NCI-H524 (cell line): ENCODE results near the gene KLF13.
A peak's percentile ranks its signal among the peaks of the same experiment; 100 is the strongest.

Source experiments
- DNase-seq, 2 experiments: peaks; one replicate each; lab custom pipeline; 2025; lab: John Stamatoyannopoulos, UW

Gene KLF13

GRCh38 chr15:31381801-31382712 lies 55.4 kb downstream of the KLF13 start:
- no peak for DNase-seq

GRCh38 chr15:31382713-31383045 lies 56.0 kb downstream of the KLF13 start:
- DNase-seq: no peak

- DNase-seq: no peak
These were observed 56.5 kb downstream of the KLF13 start for GRCh38 chr15:31383139-31383538.

GRCh38 chr15:31384568-31384967 lies 57.9 kb downstream of the KLF13 start:
- DNase-seq: no peak

GRCh38 chr15:31385736-31386135 lies 59.1 kb downstream of the KLF13 start:
- no peak for DNase-seq

DNA sequence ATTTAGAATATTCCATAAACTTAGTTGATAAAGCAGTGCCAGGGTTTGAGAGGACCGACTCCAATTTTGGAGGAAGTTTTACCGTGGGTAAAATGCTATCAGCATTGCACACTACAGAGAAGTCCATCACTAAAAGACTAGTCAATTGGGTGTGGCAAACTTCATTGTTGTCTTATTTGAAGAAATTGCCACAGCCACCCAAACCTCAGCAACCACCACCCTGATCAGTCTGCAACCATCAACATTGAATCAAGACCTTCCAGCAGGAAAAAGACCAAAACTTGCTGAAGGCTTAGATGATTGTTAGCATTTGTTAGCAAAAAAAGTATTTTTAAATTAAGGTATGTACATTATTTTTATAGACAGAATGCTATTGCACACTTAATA lies 60.5 kb downstream of the KLF13 start:
- no peak for DNase-seq

DNA sequence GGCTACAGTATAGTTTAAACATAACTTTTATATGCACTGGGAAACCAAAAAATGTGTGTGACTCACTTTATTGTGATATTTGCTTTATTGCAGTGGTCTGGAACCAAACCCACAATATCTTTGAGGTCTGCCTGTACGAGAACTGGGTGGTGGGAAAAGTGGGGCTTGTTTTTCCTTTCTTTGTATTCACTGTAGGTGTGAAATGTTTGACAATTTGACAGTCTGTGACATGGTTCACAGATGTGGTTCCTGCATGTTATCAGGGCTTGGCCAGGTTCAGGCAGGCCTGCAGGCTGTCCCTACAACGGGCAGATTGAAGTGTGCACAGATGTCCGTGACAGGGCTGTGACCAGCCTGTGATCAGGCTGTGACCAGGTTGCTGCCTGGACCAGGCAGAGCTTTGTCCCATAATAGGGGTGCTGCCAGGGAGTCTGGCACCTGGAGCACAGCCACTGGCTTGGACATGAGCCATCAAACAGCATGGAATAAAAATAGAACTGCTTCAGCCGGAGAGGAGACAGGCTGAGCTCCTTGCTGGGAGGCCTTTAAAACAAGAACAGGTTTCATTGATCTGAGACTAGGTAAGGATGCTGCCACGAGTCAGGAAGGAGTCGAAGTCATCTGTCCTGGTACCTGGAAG lies 61.0 kb downstream of the KLF13 start:
- peak; percentile 71 to 93 for DNase-seq

- DNase-seq: no peak
These were observed 62.9 kb downstream of the KLF13 start for GRCh38 chr15:31389576-31389975.

GRCh38 chr15:31390029-31390428 lies 63.4 kb downstream of the KLF13 start:
- no peak for DNase-seq

- no peak for DNase-seq
These were observed 64.3 kb downstream of the KLF13 start for GRCh38 chr15:31390777-31391486.

GRCh38 chr15:31391687-31392671 lies 65.3 kb downstream of the KLF13 start:
- peak; percentile 30 to 70 for DNase-seq

DNA sequence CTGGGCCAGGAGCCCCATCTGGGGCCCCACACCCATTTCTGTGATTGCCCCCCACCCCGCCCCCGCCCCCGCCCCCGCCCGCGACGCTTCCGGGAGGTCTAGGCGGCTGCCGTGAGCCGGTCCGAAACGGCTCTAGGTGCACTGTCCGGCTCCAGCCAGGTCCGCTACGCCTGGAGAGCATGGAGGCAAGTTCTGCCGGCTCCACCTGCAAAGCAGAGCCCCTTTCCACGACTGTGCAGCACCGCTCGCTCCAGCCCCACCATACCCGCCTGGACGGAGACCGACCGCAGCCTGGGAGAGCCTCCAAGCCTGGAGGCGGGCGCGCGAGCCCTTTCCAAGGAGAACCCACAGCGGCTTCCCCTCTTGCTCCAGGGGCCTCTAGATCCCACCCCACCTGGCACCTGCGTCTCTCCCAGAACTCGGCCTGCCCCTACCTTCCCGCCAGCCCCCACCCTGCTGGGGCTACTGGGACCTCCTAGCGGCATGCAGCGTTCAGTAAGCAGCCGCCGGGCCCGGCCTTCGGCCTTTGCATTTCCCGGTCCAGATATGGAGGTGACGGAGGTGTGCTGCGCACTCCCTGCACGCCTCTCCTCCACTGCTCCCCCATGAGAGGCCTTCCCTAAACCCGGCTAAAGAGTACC lies 66.2 kb downstream of the KLF13 start:
- DNase-seq: no peak

- no peak for DNase-seq
These were observed 66.9 kb downstream of the KLF13 start for GRCh38 chr15:31393444-31394091.

DNA sequence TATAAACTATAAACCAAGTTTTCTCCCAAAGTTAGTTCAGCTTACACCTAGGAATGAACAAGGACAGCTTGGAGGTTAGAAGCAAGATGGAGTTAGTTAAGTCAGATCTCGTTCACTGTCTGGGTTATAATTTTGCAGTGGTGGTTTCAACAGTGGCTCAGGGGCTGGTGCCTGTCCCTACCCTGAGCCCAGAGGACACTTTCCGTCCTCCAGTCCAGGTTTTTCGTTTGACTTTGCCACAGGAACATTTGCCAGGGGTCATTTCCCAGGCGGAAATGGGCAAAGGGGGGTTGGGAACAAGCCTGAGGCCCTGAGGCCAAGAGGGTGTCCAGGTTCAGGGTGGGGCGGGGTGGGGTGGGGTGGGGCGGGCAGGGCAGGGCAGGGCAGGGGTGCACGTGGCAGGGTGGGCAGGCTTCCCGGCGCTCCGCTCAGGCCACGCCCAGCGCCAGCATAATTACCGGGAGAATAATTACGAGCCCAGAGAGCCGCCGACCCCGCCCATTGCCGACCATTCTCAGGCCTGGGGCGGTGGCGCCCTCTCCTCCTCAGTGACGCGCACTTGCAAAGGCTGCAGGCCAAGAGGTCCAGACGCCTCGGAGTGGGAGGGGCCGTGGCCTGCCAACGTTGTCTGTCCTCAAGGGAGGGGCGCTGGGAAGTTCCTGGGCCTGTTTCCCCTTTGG lies 70.4 kb downstream of the KLF13 start:
- peak; percentile 90 to 93 for DNase-seq

- DNase-seq: peak in 1 of 2 experiments; percentile 47
These were observed 71.4 kb downstream of the KLF13 start for GRCh38 chr15:31397851-31398661.

GRCh38 chr15:31398677-31399301 lies 72.2 kb downstream of the KLF13 start:
- no peak for DNase-seq

DNA sequence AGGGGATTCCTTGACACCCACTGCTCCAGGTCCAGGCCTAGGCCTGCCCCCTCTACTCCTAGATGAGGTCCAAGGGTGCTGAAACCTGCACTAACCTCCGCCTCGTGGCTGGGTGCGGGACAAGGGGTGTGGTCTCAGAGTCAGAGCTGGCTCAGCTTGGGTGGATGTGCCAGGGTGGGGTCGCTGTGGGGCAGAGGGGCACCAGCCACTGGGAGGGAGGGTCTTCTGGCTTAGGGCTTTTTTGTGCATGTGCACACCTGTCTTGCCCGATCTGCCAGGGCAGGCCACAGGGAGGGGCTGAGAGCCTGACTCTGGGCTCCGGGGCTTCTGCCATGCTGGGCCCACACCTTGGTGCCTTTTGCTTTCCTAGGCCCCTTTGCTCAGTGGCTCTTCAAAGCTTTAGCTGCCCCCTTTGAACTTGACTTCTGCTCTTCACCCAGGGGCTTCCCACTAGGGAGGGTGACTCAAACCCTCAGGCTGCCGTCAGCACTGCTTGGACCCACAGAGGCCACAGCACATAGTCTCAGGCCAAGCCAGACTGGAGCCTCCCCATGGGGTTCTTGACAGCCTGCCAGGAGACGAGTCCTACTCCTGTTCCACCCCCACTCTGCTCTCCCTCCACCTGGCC lies 73.0 kb downstream of the KLF13 start:
- no peak for DNase-seq

DNA sequence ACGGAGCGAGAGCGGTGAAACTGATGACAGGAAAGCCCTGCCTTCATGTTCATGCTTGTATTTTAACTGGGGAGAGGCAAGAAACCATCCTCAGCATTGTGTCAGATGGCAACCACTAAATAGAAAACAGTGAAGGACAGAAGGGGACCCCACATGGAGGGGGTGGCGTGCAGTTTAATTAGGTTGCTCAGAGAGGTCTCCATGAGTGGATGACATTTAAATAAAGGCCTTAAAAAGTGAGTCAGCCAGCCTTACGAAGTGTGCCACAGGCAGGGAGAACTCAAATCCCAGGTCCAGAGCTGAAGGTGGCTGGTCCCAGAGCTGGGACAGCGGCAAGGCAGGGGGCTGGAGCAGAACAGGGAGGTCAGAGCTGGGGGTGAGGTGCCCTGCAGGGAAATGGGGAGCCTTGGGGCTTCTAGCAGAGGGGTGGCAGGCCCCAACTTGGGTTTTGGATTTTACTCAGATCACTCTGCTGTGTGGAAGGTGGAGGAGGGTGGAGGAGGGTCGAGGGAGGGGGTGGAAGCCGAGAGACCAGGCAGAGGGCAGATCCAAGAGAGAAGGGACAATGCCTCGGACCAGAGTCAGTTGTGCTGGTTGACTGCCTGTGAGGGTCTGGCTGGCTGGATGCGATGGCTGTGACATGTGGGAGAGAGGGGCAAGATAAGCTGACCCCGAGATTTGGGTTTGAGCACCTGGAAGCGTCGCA lies 73.7 kb downstream of the KLF13 start:
- DNase-seq: no peak
